ENCODE data around the gene TLX1.

TLX1 gene

DNA sequence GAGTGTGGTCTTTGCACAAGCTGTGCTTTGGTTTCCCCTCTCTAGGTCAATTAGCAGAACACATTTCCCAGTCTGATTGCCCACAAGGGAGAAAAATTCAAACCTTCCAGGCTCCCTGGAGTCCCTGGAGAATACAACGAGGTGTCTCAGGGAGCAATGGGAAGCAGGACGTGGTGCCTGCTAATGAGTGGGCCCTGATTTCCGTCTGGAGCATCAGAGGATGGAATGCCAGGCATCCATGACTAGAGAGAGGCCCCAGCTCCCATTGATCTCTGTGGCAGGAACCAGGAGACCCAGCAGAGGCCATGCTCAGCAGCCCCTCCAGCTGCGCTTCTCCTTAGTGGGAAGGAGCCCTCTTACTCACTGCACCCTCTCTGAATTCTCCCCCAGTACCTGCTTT lies 33.2 kb upstream of the TLX1 start:
- H3K36me3 ChIP-seq (ENCODE audit: insufficient read depth, low read length) = no peaks in the 10 kb centered on the region
- no peak overlapping the region for H2AFZ ChIP-seq (ENCODE audit: low read depth, low read length)
- peaks cover 61% of the 10 kb centered on the region for H3K27me3 ChIP-seq (ENCODE audit: insufficient read depth, low read length)
- no peak overlapping the region for H3K4me3 ChIP-seq (ENCODE audit: low read length)
- peaks cover 6% of the 10 kb centered on the region for H3K4me1 ChIP-seq (ENCODE audit: insufficient read depth, low read length)
- no peaks in the 10 kb centered on the region for H3K9me3 ChIP-seq (ENCODE audit: low read length)

DNA sequence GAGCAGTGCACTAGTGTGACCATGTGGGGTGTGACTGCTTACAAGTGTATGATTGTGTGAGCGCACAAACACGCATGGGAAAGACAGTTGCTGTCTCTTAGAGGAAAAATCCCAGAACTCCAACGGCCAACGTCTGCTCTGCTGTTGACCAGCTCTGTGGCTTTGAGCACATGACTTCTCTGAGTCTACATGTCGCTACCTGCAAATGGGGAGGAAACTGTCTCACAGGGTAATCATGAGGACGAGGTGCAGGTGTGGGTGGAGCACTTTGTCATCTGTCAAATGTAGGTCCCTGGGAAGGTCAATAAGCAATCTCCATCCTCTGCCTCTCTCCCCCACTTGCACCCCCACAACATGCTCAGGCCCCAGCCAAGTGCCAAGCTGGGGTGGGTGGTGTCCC lies 31.2 kb upstream of the TLX1 start:
- Histone ChIP-seq H3K9me3 (ENCODE audit: low read length) (no peaks in the 10 kb centered on the region), H3K36me3 (ENCODE audit: insufficient read depth, low read length) (no peaks in the 10 kb centered on the region), H2AFZ (ENCODE audit: low read depth, low read length) (no peak overlapping the region), H3K4me3 (ENCODE audit: low read length) (no peak overlapping the region), H3K27me3 (ENCODE audit: insufficient read depth, low read length) (peaks cover 49% of the 10 kb centered on the region), H3K4me1 (ENCODE audit: insufficient read depth, low read length) (no peaks in the 10 kb centered on the region)

DNA sequence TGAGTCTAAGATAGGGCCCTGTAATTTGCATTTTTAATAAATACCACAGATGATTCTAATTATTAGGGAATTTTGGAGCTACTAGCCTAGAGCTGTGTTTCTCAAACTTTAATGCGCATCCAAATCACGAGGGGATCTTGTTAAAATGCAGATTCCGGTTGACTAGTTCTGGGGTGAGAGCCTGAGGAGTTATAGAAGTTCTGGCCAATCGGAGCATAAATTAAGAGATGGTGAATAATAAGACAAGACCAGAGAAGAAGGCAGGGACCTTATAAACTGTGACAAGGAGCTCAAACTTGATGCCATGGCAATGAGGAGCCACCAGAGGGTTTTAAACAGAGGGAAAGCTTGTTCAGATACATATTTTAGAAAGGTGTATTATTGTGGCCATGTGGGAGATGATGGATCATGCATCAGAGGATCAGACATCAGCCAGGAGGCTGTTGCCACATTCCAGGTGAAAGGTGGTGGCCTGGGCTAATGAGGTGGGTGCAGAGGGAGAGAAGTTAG lies 29.7 kb upstream of the TLX1 start:
- Histone ChIP-seq H3K4me1 (ENCODE audit: insufficient read depth, low read length) (no peaks in the 10 kb centered on the region), H3K27me3 (ENCODE audit: insufficient read depth, low read length) (peaks cover 48% of the 10 kb centered on the region), H3K36me3 (ENCODE audit: insufficient read depth, low read length) (no peaks in the 10 kb centered on the region), H3K4me3 (ENCODE audit: low read length) (no peak overlapping the region), H2AFZ (ENCODE audit: low read depth, low read length) (no peak overlapping the region), H3K9me3 (ENCODE audit: low read length) (no peaks in the 10 kb centered on the region)

DNA sequence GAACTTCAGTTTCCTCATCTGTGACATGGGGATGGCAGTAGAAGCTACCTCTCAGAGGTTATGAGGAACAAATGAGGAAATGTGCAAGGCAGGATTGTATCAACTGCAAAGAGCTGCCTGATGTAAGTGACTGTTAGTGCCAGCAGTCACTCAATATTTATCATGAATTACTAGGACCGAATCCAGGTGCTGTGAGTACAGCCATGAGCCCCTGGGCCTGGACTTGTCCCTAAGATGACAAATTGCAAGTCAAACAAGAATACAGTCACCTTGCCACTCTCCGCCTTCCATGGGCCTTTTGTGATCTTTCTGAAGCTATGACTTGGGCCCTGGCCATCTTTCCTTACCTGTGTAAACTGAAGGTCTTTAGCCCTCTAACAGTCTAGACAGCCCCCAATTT lies 27.7 kb upstream of the TLX1 start:
- no peak overlapping the region for H3K4me3 ChIP-seq (ENCODE audit: low read length)
- no peaks in the 10 kb centered on the region for H3K9me3 ChIP-seq (ENCODE audit: low read length)
- H2AFZ ChIP-seq (ENCODE audit: low read depth, low read length) = no peak overlapping the region
- H3K36me3 ChIP-seq (ENCODE audit: insufficient read depth, low read length) = no peaks in the 10 kb centered on the region
- peaks cover 52% of the 10 kb centered on the region for H3K27me3 ChIP-seq (ENCODE audit: insufficient read depth, low read length)
- H3K4me1 ChIP-seq (ENCODE audit: insufficient read depth, low read length) = no peaks in the 10 kb centered on the region

DNA sequence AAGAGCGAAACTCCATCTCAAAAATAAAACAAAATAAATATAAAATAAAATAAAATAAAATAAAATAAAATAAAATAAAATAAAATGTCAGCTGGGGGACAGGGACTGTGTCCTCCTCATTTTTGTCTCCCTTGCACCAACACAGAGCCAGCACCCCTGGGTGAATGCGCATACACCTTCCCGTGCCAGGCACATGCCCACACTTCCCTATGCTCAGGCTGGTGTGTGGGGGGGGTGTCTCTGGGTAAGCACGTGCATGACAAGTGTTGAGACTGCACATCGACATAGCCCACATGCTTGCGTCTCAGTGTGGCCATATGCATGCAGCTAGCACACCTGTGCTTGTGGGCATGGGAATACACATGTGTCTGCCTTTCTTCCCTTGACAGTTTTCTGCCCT lies 24.7 kb upstream of the TLX1 start:
- Histone ChIP-seq H2AFZ (ENCODE audit: low read depth, low read length) (no peak overlapping the region), H3K9me3 (ENCODE audit: low read length) (no peaks in the 10 kb centered on the region), H3K4me1 (ENCODE audit: insufficient read depth, low read length) (no peaks in the 10 kb centered on the region), H3K27me3 (ENCODE audit: insufficient read depth, low read length) (peaks cover 53% of the 10 kb centered on the region), H3K4me3 (ENCODE audit: low read length) (no peak overlapping the region), H3K36me3 (ENCODE audit: insufficient read depth, low read length) (no peaks in the 10 kb centered on the region)

DNA sequence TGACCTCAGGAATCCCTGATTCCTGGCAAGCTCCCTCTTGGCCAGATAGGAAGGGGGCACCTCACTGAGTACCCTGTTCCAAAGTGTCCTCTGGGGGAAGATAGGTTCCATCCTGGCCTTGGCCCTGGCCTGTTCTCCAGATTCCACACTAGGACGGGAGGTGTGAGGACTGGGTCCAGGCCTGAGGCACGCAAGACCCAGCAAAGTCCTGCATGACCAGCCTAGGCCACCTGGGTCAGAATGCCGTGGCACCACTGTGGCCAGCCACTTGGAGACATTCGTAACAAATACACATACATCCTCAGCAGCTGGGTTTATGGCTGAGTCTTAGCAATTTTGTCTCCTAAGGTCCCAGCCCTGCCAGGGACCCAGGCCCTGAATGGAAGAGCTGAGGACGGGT lies 23.3 kb upstream of the TLX1 start:
- H2AFZ ChIP-seq (ENCODE audit: low read depth, low read length) = no peak overlapping the region
- H3K4me1 ChIP-seq (ENCODE audit: insufficient read depth, low read length) = peaks cover 1% of the 10 kb centered on the region
- no peaks in the 10 kb centered on the region for H3K36me3 ChIP-seq (ENCODE audit: insufficient read depth, low read length)
- no peak overlapping the region for H3K4me3 ChIP-seq (ENCODE audit: low read length)
- H3K27me3 ChIP-seq (ENCODE audit: insufficient read depth, low read length) = peaks cover 51% of the 10 kb centered on the region
- no peaks in the 10 kb centered on the region for H3K9me3 ChIP-seq (ENCODE audit: low read length)

DNA sequence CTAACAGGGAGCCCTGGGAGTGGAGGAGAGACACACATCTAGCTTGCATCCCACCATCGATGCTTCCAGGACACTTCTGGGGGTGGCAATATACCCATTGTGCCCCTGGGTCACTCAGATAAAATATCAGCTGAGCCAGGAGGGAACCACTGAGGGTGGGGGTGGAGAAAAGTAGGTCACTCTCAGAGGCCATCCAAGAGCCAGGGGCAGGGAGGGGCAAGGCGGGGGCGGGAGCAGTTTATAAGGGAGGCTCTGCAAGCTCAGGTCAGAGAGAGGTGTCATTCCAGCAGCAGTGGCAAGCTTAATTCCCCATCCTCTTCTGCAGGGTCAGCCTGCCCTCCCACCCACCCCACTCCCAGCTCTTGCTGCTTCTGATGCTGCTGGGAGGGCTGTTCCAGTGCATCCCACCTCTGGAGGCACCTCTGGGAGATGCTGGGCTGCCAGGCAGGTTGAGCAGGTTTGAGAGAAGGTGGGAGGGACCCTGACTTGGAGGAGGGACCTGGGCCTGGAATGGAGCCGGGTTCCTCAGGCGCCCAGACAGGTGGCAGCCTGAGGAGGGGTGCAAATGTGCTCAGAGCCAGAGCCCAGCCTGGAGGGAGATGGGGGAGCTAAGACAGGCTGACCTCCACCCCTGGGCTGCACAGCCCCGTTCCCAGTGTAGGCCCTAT lies 20.1 kb upstream of the TLX1 start:
- H3K36me3 ChIP-seq (ENCODE audit: insufficient read depth, low read length) = no peaks in the 10 kb centered on the region
- peaks cover 8% of the 10 kb centered on the region for H3K4me1 ChIP-seq (ENCODE audit: insufficient read depth, low read length)
- no peak overlapping the region for H2AFZ ChIP-seq (ENCODE audit: low read depth, low read length)
- H3K27me3 ChIP-seq (ENCODE audit: insufficient read depth, low read length) = peaks cover 56% of the 10 kb centered on the region
- no peaks in the 10 kb centered on the region for H3K9me3 ChIP-seq (ENCODE audit: low read length)
- no peak overlapping the region for H3K4me3 ChIP-seq (ENCODE audit: low read length)

DNA sequence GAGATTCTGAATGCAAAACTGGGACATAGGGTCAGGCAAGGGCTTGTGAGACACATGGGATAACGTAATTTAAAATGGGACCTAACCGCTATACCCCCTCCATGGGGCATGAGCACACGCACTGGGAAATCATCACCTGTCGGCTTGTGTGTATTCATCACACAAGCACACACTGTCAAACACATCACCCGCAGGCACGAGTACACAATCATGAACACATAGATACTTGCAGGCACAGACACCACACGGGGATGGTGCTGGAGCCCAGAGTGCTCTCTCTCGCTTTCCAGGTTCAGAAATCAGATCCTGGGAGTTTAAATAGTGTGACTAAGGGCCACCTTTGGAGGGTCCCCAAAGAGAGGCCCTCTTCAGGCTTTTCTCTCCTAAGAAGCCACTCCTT lies 19.6 kb upstream of the TLX1 start:
- H3K4me1 ChIP-seq (ENCODE audit: insufficient read depth, low read length) = peaks cover 8% of the 10 kb centered on the region
- no peak overlapping the region for H3K4me3 ChIP-seq (ENCODE audit: low read length)
- peaks cover 58% of the 10 kb centered on the region for H3K27me3 ChIP-seq (ENCODE audit: insufficient read depth, low read length)
- no peaks in the 10 kb centered on the region for H3K36me3 ChIP-seq (ENCODE audit: insufficient read depth, low read length)
- H3K9me3 ChIP-seq (ENCODE audit: low read length) = no peaks in the 10 kb centered on the region
- no peak overlapping the region for H2AFZ ChIP-seq (ENCODE audit: low read depth, low read length)

DNA sequence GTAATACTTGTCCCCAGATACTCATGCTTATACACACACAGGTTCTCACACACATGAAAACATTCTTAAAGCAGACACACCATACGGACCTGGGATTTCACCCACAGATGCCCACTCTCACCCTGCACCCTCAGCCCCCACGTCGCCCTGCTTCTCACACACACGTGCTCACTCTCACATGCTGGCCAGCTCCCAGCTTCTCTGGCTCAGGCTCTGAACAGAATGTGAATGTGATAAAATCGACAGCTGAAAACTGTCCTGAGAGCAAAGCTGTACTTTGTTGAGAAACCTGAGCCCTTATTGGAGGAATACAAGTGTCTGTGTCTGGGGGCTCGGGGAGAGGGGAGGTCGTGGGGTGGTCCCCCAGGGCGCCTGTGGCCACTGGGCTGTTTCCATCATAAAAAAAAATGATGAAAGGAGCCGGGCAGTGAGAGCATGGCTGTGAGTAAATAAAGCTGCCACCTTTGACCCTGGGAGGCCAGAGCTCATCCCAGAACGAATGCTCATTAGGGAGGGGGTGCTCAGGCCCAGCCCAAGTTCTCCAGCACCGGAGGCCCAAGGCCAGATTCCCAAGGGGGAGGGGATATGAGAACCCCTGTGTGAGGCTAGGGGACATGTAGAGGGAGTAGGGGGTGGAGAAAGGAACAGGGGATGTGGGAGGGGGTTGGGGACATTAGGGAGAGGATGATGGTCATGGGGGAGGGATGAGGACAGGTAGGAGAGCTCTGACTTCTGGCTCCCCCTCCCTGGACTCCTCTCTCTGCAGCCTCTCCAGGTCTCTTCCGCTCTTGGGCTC lies 18.1 kb upstream of the TLX1 start:
- no peaks in the 10 kb centered on the region for H3K9me3 ChIP-seq (ENCODE audit: low read length)
- no peak overlapping the region for H2AFZ ChIP-seq (ENCODE audit: low read depth, low read length)
- H3K36me3 ChIP-seq (ENCODE audit: insufficient read depth, low read length) = no peaks in the 10 kb centered on the region
- H3K4me3 ChIP-seq (ENCODE audit: low read length) = no peak overlapping the region
- peaks cover 49% of the 10 kb centered on the region for H3K27me3 ChIP-seq (ENCODE audit: insufficient read depth, low read length)
- peaks cover 8% of the 10 kb centered on the region for H3K4me1 ChIP-seq (ENCODE audit: insufficient read depth, low read length)

DNA sequence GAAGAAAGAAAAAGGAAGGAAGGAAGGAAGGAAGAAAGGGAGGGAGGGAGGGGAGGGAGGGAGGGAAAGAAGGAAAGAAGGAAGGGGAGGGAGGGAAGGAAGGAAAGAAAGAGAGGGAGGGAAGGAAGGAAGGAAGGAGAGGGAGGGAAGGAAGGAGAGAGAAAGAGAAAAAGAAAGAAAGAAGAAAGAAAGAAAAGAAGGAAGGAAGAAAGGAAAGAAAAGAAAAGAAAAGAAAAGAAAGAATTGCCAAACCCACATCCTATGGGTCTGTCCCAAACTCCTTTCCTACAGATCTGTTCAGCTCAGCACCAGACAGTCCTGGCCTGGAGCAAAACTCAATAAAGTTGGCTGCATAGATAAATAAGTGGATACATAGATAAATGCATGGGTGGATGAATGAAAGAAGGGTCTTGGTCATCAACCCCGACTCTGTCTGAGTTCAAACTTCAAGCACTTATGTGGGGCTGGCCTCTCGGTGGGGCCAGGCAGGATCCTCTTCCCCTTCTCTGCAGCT lies 17.2 kb upstream of the TLX1 start:
- peaks cover 8% of the 10 kb centered on the region for H3K4me1 ChIP-seq (ENCODE audit: insufficient read depth, low read length)
- no peaks in the 10 kb centered on the region for H3K36me3 ChIP-seq (ENCODE audit: insufficient read depth, low read length)
- H3K4me3 ChIP-seq (ENCODE audit: low read length) = no peak overlapping the region
- H3K27me3 ChIP-seq (ENCODE audit: insufficient read depth, low read length) = peaks cover 48% of the 10 kb centered on the region
- no peak overlapping the region for H2AFZ ChIP-seq (ENCODE audit: low read depth, low read length)
- no peaks in the 10 kb centered on the region for H3K9me3 ChIP-seq (ENCODE audit: low read length)

DNA sequence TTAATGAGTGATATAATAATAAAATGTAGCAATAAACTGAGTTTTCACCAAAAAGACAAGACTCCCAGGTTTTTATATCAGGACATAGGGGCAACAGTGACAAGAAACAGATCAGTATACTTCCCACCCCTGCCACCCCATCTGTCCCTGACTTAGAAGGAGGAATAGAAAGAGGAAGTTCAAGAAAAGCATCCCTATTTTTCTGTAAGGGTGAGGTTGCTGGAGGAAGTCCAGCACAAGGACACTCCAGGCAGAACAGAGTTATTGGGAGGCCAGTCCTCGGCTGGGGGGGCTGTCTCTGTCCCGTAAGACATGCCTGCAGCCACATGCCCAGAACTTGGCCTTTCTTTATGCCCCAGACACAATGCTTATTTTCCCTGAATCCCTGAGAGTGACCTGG lies 16.5 kb upstream of the TLX1 start:
- Histone ChIP-seq H3K4me3 (ENCODE audit: low read length) (no peak overlapping the region), H3K4me1 (ENCODE audit: insufficient read depth, low read length) (peaks cover 8% of the 10 kb centered on the region), H2AFZ (ENCODE audit: low read depth, low read length) (no peak overlapping the region), H3K36me3 (ENCODE audit: insufficient read depth, low read length) (no peaks in the 10 kb centered on the region), H3K9me3 (ENCODE audit: low read length) (no peaks in the 10 kb centered on the region), H3K27me3 (ENCODE audit: insufficient read depth, low read length) (peaks cover 54% of the 10 kb centered on the region)

DNA sequence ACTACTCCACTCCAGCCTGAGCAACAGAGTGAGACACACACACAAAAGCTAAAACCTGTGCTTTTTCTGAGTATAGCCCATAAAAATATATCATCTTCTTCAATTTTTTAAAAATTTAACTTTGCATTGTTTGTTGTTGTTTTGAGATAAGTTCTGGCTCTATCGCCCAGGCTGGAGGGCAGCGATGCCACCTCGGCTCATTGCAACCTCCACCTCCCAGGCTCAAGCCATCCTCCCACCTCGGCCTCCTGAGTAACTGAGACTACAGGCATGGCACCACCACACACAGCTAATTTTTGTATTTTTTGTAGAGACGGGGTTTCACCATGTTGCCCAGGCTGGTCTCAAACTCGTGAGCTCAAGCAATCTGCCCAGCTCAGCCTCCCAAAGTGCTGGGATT lies 14.3 kb upstream of the TLX1 start:
- Histone ChIP-seq H3K27me3 (ENCODE audit: insufficient read depth, low read length) (peaks cover 64% of the 10 kb centered on the region), H3K4me1 (ENCODE audit: insufficient read depth, low read length) (peaks cover 8% of the 10 kb centered on the region), H3K4me3 (ENCODE audit: low read length) (no peak overlapping the region), H3K9me3 (ENCODE audit: low read length) (no peaks in the 10 kb centered on the region), H3K36me3 (ENCODE audit: insufficient read depth, low read length) (no peaks in the 10 kb centered on the region), H2AFZ (ENCODE audit: low read depth, low read length) (no peak overlapping the region)

DNA sequence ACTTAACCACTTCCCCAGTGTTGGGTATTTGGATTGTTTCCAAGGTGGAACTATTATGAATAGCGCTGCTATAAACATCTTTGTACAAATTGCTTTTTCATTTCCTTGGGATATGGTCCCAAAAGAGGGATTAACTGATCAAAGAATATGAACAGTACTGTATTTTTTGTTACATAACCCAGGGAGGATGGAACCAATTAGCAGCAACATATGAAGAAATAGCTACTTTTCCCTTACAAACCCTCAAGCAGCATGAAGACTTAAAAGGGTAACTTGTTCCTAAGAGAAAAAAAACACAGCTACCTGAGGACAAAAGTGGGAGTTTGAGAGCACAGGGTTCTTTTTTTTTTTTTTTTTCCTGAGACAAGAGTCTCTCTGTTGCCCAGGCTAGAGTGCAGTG lies 13.1 kb upstream of the TLX1 start:
- no peak overlapping the region for H3K4me3 ChIP-seq (ENCODE audit: low read length)
- peaks cover 7% of the 10 kb centered on the region for H3K4me1 ChIP-seq (ENCODE audit: insufficient read depth, low read length)
- H3K36me3 ChIP-seq (ENCODE audit: insufficient read depth, low read length) = no peaks in the 10 kb centered on the region
- no peaks in the 10 kb centered on the region for H3K9me3 ChIP-seq (ENCODE audit: low read length)
- peaks cover 72% of the 10 kb centered on the region for H3K27me3 ChIP-seq (ENCODE audit: insufficient read depth, low read length)
- H2AFZ ChIP-seq (ENCODE audit: low read depth, low read length) = no peak overlapping the region
